Measurements from ENCODE around the gene GRIN3B.

GRCh38 chr19:964761-965694, 35.2 kb upstream of the GRIN3B start:
- TF ChIP-seq POLR2AphosphoS5 (IDR thresholded peaks at IDR 0.05; ENCODE audit: borderline replicate concordance, low read depth, low read length) (no peak), EZH2 (IDR thresholded peaks at IDR 0.05) (no peak), FOXP2 (optimal IDR thresholded peaks at IDR 0.05; ENCODE audit: control extremely low read depth, extremely low read length, insufficient read depth) (no peak)

All from SK-N-MC (cell line).